CD4-positive, alpha-beta T cell treated with Interleukin-6 for 4 hours (primary cell): ENCODE results near the gene ISOC2.

Source experiments
- DNase-seq: peaks from one replicate; pipeline ENCODE4 v3.0.0-alpha.2; 2020; ENCODE audit warnings: mixed read lengths

The ISOC2 gene

DNA sequence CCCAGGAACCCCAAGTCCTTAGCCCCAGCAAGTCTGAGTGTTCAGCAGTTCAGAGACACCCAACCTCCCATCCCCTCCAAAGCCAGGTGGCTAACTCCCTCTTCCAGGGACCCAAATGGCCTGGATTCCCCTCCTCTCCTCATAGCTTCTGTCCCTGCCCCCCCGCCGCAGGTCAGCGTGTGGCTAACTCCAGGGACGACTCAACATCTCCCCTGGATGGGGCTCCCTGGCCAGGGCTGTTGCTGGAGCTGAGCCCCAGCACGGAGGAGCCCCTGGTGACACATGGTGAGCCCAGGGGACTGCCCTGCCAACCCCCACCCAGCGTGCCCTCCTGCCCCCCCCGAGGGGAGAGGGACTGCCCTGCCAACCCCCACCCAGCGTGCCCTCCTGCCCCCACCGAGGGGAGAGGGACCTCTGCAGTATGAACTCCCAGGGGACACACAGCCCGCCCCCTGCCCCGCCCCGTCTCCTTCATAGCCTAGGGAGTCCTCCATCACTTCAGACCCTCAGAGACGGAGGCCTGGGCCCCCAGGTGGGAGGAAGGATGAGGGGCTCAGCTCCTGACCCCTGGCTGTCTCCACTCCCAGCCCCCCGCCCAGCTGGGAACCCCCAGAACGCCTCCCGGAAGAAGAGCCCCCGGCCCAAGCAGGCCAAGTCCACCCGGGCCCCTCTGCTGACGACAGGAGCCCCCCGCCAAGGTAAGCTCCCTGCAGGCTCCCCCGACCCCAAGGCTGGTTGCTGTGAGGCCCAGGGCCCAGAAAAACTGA is 28.5 kb upstream of the ISOC2 start:
- no peak for DNase-seq

DNA sequence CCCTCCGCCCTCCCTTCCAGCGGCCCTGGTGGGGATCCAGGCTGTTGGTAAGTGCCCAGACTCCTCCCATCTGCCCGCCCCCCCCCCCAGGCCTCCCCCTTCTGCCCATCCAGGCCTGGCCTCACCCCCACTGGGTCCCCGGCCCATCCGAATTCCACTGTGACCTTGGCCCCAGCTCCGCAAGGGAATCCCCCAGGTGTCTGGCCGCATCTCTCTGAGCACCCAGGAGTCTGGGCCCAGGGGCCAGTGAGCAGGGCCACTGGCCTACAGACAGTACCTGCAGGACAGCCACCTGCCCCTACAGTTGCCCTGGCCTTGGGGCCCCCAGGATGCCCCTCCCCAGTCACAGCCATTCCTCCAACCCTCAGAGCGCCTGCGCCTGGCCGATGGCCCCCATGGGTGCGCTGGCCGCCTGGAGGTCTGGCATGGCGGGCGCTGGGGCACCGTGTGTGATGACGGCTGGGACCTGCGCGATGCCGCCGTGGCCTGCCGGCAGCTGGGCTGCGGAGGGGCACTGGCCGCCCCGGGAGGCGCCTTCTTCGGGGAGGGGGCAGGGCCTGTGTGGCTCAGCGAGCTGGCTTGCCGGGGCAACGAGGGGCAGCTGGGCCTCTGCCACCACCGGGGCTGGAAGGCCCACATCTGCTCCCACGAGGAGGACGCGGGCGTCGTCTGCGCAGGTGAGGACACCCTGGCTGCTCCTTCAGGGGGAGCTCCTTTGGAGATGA is 27.7 kb upstream of the ISOC2 start:
- no peak for DNase-seq

DNA sequence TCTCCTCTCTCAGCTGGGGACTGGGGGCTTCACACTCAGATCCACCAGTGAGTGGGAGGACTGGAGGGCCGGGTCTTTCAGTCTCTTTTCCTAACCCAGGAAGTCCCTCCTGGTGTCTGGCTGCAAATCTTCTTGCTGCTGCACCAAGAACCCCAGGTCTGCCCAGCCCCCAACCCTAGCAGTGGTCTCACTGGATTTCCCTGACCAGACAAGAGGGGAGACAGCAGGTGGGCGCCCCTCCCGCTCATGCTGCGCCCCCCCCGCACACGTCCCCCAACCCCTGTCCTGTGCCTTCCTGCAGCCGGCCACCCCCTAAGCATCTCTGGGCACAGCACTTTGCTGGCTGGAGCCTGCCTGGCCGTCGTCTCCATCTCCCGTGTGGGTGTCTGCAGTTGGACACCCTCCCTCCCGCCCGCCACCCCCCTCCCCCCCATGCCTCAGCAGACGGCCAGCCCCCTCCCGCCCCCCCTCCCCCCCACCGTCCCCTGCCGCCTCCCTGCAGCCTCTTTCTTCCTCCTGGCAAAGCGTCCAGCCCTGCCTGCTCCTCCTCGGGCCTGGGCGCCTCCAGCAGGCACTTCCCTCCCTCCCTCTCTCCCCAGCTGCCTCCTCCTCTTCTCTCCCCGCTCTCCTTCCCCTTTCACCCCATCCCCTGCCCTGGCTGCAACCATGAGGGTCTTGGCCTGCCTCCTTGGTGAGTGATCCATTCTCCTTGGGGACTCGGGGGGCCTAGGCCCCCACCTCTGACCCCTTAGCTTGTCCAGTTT is 26.7 kb upstream of the ISOC2 start, which contains the start of gene SSC5D:
TSS of gene SSC5D (plus strand) at position 513 of the 764 bp plus-strand sequence. CDS start at position 667, 154 bp downstream.
- no peak for DNase-seq

DNA sequence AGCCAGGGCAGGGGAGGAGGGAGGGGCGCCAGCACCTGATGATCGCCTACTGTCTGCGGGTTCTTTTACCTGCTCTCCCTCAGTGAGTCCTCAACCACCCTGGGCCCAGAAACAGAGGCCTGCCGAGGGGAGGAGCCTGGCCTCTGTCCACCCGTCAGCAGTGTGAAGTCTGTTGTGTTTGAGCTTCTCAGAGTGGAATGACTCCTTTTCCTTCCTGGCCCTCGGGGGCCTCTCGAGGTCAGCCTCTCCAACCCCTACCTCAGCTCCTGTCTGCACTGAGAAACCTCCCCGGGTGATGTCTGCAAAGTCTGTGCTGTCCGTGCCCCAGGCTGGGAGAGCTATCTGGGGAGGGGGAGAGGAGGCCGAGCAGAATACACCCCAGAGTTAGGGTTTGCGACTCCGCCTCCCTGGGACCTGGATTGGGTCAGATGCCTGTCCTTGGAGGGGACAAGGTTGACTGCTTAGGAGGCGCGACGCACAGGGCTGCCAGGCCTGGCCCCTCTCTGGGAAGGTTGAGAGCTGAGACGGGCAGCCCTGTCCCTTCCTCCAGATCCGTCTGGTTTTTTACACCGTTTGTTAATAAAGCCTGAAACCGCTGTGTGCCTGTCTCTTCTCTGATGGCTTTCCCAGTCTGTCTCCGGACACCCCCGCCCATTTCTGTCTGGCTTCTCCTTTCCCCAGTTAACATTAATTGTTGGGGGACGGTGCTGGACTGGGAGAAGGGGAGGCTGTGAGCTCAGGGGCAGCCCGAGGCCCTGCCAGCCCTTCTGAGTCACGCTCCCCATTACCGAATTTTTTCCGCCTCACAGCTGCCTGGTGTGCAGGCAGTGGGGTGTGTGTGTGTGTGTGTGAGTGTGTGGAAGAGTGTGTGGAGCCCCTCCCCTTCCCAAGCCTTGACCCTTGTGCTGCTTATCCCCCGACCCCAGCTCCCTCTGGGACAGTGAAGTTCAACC is 25.8 kb upstream of the ISOC2 start:
- DNase-seq = no peak

DNA sequence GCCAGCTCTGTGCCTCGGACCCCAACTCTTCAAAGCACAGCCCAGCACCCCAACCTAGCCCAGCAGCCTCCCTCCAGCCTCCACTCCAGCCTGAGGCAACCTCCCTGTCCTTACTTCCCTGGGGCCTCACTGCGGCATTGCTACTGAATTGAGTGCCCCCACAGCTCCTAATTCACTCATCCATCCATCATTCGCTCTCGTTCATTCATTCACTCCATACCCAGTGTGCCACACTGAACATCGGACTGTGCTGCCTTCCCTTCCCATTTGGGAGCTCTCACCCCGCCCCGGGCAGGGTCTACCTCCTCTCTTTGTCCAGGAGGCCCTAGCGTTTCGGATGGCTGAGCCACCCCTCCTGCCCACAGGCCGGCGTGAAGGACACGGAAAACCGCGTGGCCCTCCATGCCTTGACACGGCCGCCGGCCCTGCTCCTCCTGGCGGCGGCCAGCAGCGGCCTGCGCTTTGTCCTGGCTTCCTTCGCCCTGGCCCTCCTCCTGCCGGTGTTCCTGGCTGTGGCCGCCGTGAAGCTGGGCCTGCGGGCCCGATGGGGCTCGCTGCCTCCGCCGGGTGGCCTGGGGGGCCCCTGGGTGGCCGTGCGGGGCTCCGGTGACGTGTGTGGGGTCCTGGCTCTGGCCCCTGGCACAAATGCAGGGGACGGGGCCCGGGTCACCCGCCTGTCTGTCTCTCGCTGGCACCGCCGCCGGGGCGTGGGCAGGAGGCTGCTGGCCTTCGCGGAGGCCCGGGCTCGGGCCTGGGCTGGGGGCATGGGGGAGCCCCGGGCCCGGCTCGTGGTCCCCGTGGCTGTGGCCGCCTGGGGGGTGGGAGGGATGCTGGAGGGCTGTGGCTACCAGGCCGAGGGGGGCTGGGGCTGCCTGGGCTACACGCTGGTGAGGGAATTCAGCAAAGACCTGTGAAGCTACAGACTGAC is 24.9 kb upstream of the ISOC2 start:
- no peak for DNase-seq

DNA sequence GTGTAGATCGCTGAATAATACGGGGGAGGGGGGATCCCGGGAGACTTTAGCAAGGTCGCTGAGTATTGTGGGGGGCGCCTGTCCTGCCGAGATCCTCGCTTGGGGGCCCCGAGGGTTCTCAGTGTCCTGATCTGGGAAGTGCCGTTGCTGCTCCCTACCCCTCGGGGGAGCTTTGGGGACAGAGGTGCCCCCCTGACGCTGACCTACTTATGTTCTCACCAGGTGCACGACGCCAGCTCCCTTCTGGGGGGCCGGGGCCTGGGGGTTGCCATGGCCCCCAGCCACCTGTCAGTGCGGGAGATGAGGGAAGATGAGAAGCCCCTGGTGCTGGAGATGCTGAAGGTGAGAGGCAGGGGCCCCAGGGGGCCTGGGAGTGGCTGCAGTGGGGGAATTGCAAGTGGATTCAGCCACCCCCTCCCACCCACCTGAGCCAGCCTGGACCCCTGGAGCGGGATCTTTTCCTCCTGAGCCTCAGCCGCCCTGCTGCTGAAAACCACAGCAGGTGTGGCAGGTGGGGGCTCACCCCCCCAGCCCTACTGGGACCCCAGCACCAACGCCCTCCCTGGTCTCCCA is 24.1 kb upstream of the ISOC2 start:
- no peak for DNase-seq

DNA sequence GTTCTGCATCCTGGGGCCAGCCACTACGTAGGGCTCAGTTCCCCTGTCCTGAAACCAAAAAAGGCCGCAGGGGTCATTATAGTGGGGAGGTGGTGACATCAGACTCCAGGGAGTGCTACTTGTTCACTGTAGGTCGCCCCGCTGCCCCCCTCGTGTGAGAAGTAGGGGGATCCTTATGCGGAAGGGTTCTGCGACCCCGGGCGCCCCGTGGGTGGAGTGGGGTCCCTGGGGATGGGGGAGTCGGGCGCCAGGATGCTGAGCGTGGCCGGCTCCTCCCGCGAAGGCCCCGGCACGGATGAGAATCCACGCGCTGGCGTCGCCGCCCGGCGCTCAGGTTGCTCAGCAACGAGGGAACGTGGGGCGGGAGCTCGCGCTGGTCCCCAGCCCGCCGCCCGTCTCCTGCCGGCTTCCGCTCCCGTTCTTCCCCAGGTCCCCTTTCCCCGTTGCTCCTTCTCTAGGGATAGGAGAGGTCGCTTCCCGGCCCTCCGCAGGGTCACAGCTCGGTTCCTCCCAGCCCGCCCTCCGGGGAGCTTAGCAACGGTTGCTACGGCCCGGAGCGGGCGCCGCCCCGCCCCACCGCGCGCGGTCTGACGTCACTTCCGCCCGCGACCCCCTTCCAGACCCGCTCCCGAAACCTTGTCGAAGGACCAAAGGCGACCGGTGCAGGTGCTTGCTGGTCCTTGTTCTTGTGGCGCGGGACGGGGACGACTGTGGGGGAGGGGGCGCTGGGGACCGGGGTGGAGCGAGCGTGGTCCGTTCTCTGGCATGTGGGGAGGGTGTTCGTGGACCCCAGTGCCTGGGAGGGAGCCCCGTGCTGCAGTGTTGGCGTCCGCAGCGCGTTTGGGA is 23.4 kb upstream of the ISOC2 start, which contains the start of gene NAT14:
TSS of gene NAT14 (plus strand) at position 596 of the 846 bp plus-strand sequence. CDS start 521 bp downstream, outside the sequence.
- DNase-seq = peak; percentile 64

DNA sequence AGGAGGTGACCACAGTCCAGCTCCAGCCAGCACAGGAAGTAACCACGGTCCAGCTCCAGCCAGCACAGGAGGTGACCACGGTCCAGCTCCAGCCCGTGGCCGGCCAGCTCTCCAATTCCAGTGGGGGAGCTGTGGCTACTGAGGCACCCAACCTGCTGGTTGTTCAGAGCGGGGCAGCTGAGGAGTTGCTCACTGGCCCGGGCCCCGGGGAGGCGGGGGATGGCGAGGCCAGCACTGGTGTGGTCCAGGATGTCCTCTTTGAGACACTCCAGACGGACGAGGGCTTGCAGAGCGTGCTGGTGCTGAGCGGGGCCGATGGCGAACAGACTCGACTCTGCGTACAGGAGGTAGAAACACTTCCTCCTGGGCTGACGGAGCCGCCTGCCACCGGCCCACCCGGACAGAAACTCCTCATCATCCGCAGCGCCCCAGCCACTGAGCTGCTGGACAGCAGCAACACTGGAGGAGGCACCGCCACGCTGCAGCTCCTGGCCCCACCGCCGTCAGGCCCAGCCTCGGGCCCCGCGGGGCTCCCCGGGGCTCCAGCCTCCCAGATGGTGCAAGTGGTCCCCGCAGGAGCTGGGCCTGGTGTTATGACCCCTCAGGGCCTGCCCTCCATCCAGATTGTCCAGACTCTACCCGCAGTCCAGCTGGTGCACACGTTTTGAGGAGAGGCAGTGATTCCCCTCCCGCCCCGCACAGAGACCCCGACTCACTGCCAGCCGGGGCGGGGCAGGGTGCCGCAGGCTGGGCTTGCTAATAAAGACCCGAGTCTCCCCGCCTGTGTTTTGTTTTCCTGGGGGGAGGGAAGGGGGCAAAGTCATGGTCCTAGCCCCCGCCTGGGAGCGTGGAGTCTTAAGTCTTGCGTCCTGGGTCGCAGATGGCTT is 22.5 kb upstream of the ISOC2 start:
- DNase-seq = no peak

DNA sequence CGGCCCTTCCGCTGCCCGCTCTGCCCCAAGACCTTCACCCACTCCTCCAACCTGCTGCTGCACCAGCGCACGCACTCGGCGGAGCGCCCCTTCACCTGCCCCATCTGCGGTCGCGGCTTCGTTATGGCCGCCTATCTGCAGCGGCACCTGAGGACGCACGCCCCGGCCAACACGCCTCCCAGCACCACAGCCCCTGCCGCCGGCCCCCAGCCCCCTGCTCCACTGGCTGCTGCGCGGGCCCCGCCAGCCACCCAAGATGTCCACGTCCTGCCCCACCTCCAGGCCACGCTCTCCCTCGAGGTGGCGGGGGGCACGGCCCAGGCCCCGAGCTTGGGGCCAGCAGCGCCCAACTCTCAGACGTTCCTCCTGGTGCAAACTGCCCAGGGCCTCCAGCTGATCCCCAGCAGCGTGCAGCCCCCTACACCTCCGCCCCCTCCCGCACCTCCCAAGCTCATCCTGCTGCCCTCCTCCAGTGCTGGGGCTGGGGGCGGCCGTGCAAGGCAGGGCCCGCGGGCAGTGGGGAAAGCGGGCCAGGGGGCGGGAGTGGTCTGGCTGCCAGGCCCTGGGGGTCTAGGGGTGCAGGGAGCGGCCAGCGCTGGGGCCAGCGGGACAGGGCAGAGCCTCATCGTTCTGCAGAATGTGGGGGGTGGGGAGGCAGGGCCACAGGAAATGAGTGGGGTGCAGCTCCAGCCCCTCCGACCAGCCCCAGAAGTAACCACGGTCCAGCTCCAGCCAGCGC is 21.7 kb upstream of the ISOC2 start:
- no peak for DNase-seq

DNA sequence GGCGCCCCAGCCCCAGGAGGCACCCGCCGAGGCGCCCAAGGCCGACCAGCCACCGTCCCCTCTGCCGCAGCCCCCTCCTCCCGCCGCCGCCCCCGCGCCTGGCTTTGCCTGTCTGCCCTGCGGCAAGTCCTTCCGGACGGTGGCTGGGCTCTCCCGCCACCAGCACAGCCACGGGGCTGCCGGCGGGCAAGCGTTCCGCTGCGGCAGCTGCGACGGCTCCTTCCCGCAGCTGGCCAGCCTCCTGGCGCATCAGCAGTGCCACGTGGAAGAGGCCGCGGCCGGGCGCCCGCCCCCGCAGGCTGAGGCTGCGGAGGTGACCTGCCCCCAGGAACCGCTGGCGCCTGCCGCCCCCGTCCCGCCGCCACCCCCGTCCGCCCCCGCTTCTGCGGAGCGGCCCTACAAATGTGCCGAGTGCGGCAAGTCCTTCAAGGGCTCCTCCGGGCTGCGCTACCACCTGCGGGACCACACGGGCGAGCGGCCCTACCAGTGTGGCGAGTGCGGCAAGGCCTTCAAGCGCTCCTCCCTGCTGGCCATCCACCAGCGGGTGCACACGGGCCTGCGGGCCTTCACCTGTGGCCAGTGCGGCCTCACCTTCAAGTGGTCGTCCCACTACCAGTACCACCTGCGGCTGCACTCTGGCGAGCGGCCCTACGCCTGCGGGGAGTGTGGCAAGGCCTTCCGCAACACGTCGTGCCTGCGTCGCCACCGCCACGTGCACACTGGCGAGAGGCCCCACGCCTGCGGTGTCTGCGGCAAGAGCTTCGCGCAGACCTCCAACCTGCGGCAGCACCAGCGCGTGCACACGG is 20.9 kb upstream of the ISOC2 start:
- DNase-seq = no peak

DNA sequence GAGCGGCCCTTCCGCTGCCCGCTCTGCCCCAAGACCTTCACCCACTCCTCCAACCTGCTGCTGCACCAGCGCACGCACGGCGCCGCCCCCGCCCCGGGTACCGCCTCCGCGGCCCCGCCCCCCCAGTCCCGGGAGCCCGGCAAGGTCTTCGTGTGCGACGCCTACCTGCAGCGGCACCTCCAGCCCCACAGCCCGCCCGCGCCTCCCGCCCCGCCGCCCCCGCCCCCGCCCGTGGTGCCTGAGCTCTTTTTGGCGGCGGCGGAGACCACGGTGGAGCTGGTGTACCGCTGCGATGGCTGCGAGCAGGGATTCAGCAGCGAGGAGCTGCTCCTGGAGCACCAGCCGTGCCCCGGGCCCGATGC is 20.3 kb upstream of the ISOC2 start:
- DNase-seq = no peak

DNA sequence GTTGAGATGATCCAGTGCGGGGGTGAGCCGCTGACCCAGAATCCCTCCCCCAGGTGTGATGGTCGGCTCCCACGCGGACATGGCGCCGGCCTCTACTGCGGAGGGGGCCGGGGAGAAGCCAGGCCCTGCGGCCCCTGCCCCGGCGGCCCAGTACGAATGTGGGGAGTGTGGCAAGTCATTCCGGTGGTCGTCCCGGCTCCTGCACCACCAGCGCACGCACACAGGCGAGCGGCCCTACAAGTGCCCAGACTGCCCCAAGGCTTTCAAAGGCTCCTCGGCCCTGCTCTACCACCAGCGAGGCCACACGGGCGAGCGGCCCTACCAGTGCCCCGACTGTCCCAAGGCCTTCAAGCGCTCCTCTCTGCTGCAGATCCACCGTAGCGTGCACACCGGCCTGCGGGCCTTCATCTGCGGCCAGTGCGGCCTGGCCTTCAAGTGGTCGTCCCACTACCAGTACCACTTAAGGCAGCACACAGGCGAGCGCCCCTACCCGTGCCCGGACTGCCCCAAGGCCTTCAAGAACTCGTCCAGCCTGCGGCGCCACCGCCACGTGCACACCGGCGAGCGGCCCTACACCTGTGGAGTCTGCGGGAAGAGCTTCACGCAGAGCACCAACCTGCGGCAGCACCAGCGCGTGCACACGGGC is 19.8 kb upstream of the ISOC2 start:
- DNase-seq = no peak

DNA sequence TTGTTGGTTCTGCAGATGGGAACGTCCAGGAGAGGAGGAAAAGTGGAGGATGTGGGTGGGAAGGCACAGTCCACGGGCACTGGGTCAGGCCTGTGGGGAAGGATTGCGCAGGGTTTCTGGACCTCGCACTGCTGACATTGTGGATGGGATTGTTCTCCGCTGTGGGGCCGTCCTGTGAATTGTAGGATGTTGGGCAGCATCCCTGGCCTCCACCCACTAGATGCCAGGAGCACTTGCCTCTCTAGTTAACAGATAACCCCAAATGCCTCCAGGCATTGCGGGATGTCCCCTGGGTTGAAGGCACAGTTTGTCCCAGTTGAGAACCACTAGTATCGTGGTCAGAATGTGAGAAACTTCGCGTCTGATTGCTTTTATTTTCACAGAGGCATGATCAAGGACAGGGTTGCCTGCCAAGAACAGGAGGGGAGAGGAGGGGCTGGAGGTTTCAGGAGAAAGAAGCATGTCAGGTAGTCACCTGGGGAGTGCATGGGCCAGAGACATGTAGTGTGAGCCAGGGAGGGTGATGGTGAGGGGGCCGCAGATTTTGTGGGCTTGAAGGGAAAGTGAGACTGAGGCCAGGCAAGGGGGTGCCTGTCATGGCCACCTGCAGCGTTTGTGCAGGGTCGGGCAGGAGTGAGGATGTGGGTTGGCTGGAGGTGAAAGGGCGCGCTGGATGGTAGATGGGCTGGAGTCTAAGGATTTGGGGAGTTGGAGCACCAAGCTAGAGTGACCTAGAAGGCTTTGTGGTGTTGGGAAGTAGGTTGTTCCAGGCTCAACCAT is 18.2 kb upstream of the ISOC2 start:
- DNase-seq = no peak

DNA sequence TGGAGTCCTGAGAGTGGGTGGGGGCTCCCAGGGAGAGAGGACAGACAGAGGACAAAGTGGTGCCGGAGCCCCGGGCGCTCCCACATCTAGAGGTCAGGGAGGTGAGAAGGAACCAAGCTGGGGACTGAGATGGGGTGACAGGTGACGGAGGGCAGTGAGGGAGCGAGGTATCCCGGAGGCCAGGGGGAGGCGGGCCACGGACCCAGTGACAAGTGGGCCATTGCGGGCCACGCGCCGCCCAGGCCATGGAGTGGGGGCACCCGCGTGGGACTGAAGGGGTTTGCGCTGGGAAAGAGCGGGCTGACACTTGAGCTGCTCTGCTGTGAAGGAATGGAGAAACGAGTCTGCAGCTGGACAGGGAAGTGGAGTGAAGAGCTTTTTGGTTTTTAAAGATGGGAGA is 17.6 kb upstream of the ISOC2 start:
- DNase-seq = no peak

DNA sequence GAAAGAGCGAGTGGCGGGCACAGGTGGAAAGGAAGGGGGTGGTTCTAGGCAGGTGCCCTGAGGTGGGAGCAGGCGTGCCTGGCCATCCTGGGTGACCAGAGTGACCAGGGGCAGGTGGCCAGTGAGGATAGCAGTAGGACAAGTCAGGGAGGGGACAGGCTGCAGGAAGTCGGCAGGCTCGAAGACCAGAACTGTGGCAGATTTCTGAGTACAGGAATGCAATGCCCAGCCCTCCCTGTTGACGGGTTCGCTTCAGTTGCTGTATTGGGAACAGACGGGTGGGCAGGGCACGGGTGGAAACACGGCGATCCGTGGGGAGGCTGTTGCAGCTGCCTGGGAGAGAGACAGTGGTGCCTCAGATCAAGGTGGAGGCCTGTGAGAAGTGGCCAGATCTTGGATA is 16.9 kb upstream of the ISOC2 start:
- no peak for DNase-seq

DNA sequence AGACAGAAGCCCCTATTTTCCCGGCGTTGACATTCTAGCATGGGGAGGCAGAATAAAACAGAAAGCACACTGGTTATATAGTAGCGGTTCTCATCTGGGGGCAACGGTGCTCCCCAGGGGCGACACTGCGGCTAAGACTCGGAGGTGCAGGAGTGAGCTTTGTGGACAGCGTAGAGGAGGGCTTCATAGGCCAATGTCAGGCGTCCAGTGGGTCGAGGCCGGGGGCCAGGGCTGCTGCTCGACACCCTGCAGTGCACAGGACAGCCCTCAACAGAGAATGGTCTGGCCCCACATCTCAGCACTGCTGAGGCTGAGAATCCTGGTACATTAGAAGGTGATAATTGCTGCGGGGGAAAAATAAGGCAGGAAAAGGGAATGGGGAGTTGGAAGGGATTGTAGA is 16.5 kb upstream of the ISOC2 start:
- no peak for DNase-seq
